Fibroblast of mammary gland (primary cell): ENCODE data around the gene KRT38.
A peak's percentile ranks its signal among the peaks of the same experiment; 100 is the strongest.

ENCODE experiments used
- DNase-seq: peaks from one replicate; pipeline ENCODE4 v3.0.0-alpha.2; 2010; ENCODE audit warnings: low read depth
- H3K4me3 ChIP-seq: 2 replicates; pipeline ENCODE4 v1.5.1; 2011; ENCODE audit warnings: low read depth, mild to moderate bottlenecking, low read length, moderate library complexity; ENCODE audit not compliant: control insufficient read depth
- TF ChIP-seq, protein P1 (sequence below): conservative IDR thresholded peaks from 2 replicates; pipeline ENCODE4 v1.5.1; 2011; ENCODE audit warnings: low read depth, low read length, inconsistent platforms; ENCODE audit not compliant: control insufficient read depth, insufficient read depth

Gene KRT38

DNA sequence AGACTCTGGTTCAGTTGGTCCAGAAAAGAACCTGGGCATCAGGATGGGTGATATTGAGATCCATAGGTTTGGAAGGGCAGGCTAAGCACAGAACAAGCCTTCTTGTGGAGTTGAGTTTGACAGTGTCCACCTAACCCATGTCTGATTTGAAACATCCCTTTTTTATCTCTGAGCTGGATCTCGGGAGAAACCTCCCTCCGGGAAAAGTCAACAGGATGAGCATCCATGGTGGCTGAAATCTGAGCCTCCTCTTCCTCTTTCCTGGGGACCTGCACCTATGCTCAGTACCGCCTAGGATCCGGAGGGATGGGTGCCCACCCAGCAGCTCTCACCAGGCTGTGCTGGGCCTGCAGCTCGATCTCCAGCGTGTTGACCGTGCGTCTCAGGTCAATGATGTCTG is 23.0 kb upstream of the KRT38 start:
- H3K4me3 ChIP-seq: no peak overlapping the region
- DNase-seq: no peak
- TF ChIP-seq, protein P1, sequence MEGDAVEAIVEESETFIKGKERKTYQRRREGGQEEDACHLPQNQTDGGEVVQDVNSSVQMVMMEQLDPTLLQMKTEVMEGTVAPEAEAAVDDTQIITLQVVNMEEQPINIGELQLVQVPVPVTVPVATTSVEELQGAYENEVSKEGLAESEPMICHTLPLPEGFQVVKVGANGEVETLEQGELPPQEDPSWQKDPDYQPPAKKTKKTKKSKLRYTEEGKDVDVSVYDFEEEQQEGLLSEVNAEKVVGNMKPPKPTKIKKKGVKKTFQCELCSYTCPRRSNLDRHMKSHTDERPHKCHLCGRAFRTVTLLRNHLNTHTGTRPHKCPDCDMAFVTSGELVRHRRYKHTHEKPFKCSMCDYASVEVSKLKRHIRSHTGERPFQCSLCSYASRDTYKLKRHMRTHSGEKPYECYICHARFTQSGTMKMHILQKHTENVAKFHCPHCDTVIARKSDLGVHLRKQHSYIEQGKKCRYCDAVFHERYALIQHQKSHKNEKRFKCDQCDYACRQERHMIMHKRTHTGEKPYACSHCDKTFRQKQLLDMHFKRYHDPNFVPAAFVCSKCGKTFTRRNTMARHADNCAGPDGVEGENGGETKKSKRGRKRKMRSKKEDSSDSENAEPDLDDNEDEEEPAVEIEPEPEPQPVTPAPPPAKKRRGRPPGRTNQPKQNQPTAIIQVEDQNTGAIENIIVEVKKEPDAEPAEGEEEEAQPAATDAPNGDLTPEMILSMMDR: no peak

DNA sequence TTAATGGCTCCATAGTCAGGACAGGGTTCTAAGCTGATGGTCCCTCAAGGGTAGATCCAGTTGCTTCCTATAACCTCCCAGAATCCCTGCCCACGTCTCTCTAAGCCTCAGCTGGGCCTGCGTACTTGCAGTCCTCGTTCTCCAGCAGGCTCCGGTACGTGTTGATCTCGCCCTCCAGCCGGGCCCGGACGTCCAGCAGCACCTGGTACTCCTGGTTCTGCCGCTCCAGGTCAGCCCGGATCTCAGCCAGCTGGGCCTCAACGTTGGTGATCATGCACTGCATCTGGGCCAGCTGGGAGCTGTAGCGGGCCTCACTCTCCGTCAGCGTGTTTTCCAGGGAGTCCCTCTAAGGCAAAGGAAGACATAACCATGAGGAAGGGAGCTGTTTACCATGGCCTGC is 21.9 kb upstream of the KRT38 start:
- TF ChIP-seq, protein P1: no peak
- no peak overlapping the region for H3K4me3 ChIP-seq
- DNase-seq: no peak

DNA sequence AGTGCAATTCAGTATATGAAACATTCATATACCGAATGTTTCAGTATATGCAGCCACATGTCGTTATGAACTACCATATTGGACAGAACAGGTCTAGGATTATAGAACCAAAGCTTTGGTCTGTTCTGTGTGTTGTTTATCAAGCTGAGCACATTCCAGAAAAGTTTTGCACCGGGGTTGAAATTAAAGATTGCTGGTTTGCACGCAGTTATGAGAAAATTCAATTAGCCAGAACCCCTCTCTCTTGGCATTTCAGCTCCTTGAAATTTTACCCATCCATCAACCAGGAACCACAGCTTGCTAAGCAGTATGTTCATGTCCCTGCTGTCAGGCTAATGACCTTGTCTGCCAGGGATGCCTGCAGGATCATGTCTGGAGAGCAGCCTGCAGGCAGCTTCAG is 16.9 kb upstream of the KRT38 start:
- no peak for DNase-seq
- H3K4me3 ChIP-seq: no peak overlapping the region

DNA sequence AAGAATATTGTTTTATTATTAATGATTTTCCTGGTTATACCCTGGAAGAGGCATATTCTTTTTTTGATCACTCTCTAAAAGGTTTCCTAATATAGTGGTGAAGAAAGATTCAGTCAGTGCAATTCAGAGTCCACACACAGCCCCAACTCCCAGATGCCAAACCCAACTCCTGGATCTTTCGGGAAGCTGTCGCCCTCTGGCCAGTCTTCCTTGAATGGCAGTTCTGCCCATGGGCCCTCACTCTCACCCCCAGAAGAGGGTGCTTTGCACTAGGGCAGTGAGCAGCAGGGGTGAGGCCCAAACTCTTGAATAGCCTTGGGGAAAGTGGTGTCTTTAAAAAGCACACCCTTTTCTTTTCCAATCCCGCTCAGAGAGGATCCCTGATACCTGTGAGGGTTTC is 15.4 kb upstream of the KRT38 start:
- TF ChIP-seq, protein P1: no peak
- H3K4me3 ChIP-seq: no peak overlapping the region
- DNase-seq: peak; percentile 22

More for the DNA sequence above, 16.9 kb upstream of the KRT38 start:
- TF ChIP-seq, protein P1: no peak

DNA sequence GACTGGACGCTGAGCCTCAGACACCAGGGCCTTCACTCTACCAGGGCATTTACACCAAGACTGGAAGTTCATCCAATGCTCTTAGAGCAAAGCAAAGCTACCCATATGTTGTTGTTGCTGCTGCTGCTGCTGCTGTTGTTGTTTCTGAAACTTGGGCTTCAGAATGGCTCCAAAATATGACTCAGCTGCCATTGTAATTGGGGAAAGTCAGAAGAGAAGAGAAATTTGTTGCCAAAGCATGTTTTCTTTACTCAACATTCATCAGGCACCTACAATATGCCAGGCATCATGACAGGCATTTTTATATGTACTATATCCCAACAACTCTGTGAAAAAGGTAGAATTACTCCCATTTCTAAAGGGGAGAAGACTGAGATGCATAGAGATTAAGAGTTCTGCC is 14.5 kb upstream of the KRT38 start:
- DNase-seq: no peak
- TF ChIP-seq, protein P1: no peak
- no peak overlapping the region for H3K4me3 ChIP-seq

DNA sequence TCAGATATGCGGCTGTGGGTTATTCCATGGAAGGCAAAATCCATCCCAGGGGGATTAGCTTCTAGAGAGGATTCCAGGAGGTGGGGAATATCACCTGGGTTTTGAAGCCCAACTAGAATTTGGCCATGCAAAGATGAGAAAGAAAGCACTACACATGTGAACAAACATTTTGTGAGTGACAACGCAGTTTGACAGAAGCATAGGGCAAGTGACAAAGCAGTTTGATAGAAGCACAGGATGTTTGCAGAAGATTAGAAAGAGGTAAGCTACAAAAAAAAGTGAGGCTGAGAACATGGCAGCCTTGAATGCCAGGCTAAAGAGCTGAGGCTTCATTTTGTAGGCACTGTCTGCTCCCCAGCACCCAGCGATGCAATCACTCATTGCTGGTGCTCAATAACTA is 12.3 kb upstream of the KRT38 start:
- H3K4me3 ChIP-seq: no peak overlapping the region
- TF ChIP-seq, protein P1: no peak
- DNase-seq: no peak

DNA sequence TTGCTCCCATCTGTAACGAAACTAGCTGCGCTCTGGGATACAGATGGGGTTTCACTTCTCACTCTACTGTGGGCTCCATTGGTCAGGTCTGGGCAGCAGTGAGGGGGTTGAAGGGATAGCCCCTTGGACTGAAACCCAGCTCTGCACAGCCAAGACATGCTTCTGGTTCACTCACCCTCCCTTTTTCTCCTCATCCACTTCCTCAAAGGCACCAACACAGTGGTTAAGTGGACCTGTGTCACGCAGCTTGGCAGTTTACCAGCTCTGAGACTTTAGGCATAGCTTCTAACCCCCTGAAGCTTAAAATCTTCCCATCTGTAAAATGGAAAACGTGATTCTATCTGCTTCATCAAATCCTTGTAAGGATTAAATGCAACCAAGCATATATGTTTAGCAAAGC is 11.5 kb upstream of the KRT38 start:
- H3K4me3 ChIP-seq: no peak overlapping the region
- DNase-seq: no peak
- TF ChIP-seq, protein P1: no peak
